Mucosa of stomach (tissue), 1 donor: ENCODE data around the gene GLRX.

Experiments used
- H3K27me3 ChIP-seq: one replicate; pipeline ENCODE4 v1.7.0; 2013; ENCODE audit warnings: mild to moderate bottlenecking, low read length; ENCODE audit not compliant: control insufficient read depth, insufficient read depth
- H3K36me3 ChIP-seq: one replicate; pipeline ENCODE4 v1.7.0; 2013; ENCODE audit warnings: low read length; ENCODE audit not compliant: control insufficient read depth, insufficient read depth
- H3K4me1 ChIP-seq: one replicate; pipeline ENCODE4 v1.7.0; 2013; ENCODE audit warnings: mild to moderate bottlenecking, low read length; ENCODE audit not compliant: control insufficient read depth, insufficient read depth
- H3K4me3 ChIP-seq: one replicate; pipeline ENCODE4 v1.7.0; 2013; ENCODE audit warnings: low read length
- H3K9ac ChIP-seq: one replicate; pipeline ENCODE4 v1.7.0; 2013; ENCODE audit warnings: mild to moderate bottlenecking, low read length, moderate library complexity
- H3K9me3 ChIP-seq: one replicate; pipeline ENCODE4 v1.7.0; 2013; ENCODE audit warnings: mild to moderate bottlenecking, low read length, moderate library complexity; ENCODE audit not compliant: control insufficient read depth
- donor health status: Pancreatic carcinoma.

The GLRX gene

DNA sequence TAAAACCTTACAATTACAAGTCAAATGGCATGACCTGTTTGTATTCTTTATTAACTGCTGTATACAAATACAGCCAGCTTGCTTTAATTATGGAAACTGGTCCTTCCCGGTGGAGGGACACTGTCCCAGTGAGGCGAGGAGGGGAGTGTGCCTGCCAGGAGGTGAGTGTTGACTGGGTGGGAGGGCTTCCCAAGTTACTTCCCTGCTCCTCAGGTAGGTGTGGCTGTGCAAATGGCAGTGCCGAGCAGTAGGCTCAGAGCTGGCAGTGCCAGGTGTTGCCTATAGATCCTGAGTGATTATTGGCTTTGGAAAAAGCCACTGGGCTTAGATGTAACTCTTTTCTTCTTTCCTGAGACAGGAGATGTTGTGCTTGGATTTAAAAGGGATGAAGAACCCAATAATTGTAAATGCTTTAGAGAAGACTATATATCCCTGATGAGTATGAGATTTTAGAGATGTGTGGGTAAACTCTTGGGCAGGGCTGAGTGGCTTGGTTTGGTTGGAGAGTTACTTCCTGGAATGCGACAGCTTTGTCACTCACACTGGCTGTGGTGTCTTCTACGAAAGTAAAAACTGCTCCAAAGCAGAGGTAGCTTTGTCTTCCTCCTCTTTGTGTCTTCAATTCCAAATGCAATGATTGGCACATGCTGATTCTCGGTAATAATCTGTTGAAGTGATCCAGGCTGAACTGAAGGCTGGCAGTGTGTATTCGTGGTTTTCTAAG, 43.7 kb downstream of the GLRX start:
- Histone ChIP-seq H3K9me3 (no peaks in the 10 kb centered on the region), H3K36me3 (no peaks in the 10 kb centered on the region), H3K9ac (no peak overlapping the region), H3K4me1 (peaks cover 7% of the 10 kb centered on the region), H3K27me3 (no peaks in the 10 kb centered on the region), H3K4me3 (no peak overlapping the region)

DNA sequence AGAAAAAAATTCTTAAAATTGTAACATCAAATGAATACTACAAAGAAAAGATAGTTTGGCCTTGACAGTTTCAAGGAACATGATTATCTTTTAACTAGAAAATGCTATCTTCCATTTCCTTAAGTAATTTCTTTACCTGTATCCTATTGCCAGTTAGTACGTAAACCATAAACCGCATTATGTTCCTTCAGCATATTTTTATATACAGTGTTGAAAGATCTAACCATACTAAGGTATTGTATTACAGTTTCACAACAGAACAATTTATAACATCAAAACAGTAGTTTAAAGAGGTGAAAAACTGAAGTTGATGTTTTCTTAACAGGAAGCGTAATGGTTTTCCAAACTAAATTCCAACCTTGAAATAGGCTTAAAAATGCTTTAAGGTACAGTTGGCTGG, 45.1 kb downstream of the GLRX start:
- Histone ChIP-seq H3K4me3 (no peak overlapping the region), H3K4me1 (peaks cover 7% of the 10 kb centered on the region), H3K36me3 (no peaks in the 10 kb centered on the region)

DNA sequence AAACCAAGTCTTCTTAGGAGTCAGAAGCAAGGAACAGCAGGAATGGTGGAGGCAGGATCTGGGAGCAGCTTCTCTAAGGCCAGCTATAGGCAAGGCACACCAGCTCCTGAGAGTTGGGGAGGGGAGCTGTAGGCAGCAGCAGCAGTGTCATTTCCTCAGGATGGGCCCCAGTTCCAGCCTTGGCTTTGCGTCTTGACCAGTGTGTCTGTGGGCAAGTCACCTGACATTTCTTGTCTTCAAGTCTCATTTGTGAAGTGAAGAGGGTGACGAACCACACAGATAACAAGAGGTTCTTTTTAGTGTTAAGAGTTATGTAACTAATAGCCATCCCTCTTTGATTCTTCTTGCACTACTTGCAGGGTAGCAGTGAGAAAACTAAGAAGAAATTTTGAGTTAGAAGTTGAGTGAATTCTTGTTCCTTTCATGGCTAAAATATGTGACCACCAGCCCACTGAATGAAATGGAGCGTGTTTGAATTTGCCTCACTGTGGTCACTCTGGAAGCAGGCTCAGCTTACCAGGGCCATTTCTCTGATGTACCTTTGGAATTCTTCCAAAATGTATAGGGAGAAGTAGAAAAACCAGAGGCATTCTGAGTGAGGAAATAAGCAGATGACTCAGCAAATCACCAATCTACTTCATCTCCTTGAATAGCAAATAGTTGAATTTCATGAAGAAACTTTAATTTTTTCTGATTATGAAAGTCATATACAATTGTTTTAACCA, 49.0 kb downstream of the GLRX start:
- Histone ChIP-seq H3K9ac (no peak overlapping the region), H3K4me1 (no peaks in the 10 kb centered on the region), H3K4me3 (no peak overlapping the region), H3K36me3 (no peaks in the 10 kb centered on the region), H3K27me3 (no peaks in the 10 kb centered on the region), H3K9me3 (no peaks in the 10 kb centered on the region)

More for the DNA sequence above, 45.1 kb downstream of the GLRX start:
- Histone ChIP-seq H3K27me3 (no peaks in the 10 kb centered on the region), H3K9ac (no peak overlapping the region), H3K9me3 (no peaks in the 10 kb centered on the region)

DNA sequence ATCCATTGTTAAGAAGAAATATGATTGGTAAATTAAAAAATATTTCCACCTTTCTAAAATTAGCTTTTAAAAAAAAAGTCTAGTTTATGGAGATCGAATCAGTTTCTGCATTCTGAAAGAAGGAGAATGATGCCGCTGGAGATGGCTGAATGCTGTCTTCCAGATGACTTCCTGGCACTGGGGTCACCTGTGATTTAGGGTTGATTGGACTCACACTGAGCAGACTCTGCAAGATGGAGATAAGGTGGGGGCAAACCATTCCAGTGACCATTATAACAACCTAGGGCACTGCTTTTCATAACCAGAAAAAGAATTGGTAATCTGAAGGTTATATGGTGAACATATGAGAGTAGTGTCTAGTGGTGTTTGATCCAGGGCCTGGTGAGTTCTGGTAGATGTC, 50.6 kb downstream of the GLRX start:
- H3K4me3 ChIP-seq = no peak overlapping the region
- no peak overlapping the region for H3K9ac ChIP-seq
- no peaks in the 10 kb centered on the region for H3K4me1 ChIP-seq
- H3K36me3 ChIP-seq = no peaks in the 10 kb centered on the region
- H3K27me3 ChIP-seq = no peaks in the 10 kb centered on the region
- H3K9me3 ChIP-seq = no peaks in the 10 kb centered on the region

DNA sequence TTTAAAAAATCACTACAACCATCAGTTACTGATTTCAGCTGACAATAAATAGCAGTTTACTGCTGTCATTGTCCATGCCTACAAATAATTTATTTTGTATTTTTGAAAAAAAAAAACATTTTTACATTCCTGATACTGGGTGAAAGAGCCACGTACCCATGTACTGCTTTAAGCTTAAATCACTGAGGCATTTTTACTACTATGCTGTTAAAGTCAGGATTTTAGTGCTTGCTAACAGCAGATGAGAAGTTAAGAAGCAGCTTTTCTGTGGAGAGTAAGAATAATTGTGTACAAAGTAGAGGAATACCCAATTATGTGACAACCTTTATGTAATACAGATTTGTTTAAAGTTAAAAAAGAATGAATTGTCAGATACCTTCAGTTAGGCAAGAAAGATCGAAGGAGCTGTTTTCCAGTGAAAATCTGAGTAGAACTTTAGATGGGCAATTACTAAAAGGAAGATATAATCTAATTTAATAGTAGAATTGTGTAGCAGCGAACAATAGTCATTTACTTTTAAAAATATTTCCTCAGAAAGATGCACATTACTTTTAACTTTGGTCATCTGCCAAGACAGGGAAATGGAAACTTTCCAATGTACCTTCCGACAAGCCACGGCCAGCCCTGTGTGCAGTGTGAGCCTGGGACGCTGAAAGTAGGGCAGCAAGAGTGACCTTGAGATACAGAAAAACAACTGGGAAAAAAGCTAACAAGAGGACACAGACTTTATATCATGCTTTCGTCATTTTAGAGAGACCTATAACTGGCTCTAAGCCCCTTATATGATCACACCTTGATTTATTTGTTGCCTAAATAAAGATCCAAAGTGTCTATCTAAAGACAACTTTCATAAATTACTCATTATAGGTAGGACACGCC, 51.5 kb downstream of the GLRX start:
- H3K9me3 ChIP-seq = no peaks in the 10 kb centered on the region
- H3K27me3 ChIP-seq = no peaks in the 10 kb centered on the region
- H3K36me3 ChIP-seq = no peaks in the 10 kb centered on the region
- H3K4me1 ChIP-seq = no peaks in the 10 kb centered on the region
- no peak overlapping the region for H3K9ac ChIP-seq
- H3K4me3 ChIP-seq = no peak overlapping the region

DNA sequence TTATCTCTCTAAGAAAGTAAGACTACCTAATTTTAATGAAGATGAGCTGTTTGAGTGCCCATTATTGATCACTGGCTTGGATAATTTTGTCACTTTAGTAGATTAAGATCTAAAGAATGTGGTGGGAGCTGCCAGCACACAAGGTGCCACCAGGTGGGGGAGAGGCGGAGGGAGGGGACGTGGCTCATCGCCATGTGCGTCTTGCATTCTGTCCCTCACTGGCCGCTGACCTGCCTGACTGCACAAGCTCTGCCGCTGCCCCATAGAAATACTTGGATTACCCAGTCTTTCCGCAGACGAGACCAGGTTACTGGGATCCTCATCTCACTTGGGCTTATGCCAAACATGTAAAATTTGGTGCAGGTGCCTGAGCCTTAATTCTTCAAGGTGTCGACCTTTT, 53.8 kb downstream of the GLRX start:
- H3K4me1 ChIP-seq = no peaks in the 10 kb centered on the region
- H3K36me3 ChIP-seq = no peaks in the 10 kb centered on the region
- H3K4me3 ChIP-seq = no peak overlapping the region
- no peak overlapping the region for H3K9ac ChIP-seq
- H3K27me3 ChIP-seq = no peaks in the 10 kb centered on the region
- H3K9me3 ChIP-seq = no peaks in the 10 kb centered on the region

DNA sequence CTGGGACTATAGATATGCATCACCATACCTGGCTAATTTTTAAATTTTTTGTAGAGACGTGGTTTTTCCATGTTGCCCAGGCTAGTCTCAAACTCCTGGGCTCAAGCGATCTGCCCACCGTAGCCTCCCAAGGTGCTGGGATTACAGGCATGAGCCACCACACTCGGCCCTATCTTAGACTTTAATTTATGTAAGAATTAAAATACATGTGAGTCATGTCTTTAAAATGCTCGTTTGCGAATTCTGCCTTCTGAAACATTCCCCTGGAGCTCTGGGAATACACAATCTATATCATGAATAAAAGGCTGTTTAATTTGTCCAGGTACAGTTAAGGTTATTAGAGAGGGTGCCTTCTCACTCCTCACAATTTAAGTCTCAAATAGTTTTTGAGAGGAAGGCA, 58.6 kb downstream of the GLRX start:
- Histone ChIP-seq H3K27me3 (no peaks in the 10 kb centered on the region), H3K9ac (no peak overlapping the region), H3K4me3 (no peak overlapping the region), H3K9me3 (no peaks in the 10 kb centered on the region), H3K4me1 (peaks cover 8% of the 10 kb centered on the region), H3K36me3 (no peaks in the 10 kb centered on the region)
